GM12878 (cell line): Measurements from ENCODE around the gene KCNK5. TPM values are rescaled to one million over a fixed set of nuclear protein-coding genes. Genes with fewer than 3 reads are reported as not detected.

Experiments used
- ATAC-seq: fragments of 200-7000 bp; cut with Tn5 transposase; 3 replicates; pipeline ENCODE4 v1.9.1; 2020; ENCODE audit warnings: mild to moderate bottlenecking, moderate library complexity
- BruUV-seq: library from RNA; stranded (reverse); fragments of 400-500 nt; replicated peaks from 2 replicates; lab custom pipeline; 2021; lab: Mats Ljungman, UMichigan
- CTCF ChIA-PET: fragments of 300-600 bp; sonication (Branson Sonifier 250); formaldehyde crosslinking; extraction: SDS; loops from one replicate; lab custom pipeline; 2021; ENCODE audit warnings: inconsistent platforms; lab: Yijun Ruan, JAX
- POLR2A ChIA-PET: fragments of 350-600 bp; formaldehyde crosslinking; extraction: SDS; loops from one replicate; lab custom pipeline; 2021; ENCODE audit warnings: inconsistent platforms; lab: Charles Lee
- RAD21 ChIA-PET: fragments of 300-600 bp; sonication (Branson Sonifier 250); formaldehyde crosslinking; loops from one replicate; lab custom pipeline; 2023; ENCODE audit warnings: antibody characterized with exemption; ENCODE audit not compliant: unreplicated experiment; lab: Charles Lee
- SMC1A ChIA-PET: fragments of 300-600 bp; sonication (Branson Sonifier 250); formaldehyde crosslinking; loops from one replicate; lab custom pipeline; 2023; ENCODE audit not compliant: unreplicated experiment, uncharacterized antibody; lab: Charles Lee
- DNase-seq: peaks from one replicate; pipeline ENCODE4 v3.0.0-alpha.2; 2011; ENCODE audit warnings: low read depth, low spot score
- FAIRE-seq: peaks from 3 replicates; lab custom pipeline; 2011; peaks lifted over from hg19 to GRCh38; lab: Jason Lieb, UNC
- H2AFZ ChIP-seq: 2 replicates; pipeline ENCODE4 v1.6.0; 2011; ENCODE audit warnings: low read depth, low read length, control low read depth; ENCODE audit not compliant: control insufficient read depth
- H3K27ac ChIP-seq: 2 replicates; pipeline ENCODE4 v1.5.1; 2011; ENCODE audit warnings: control low read depth; ENCODE audit not compliant: control insufficient read depth, insufficient read depth
- H3K27me3 ChIP-seq, 2 experiments: replicated peaks in 1 of 2; 2 replicates each; pipeline versions ENCODE4 v1.6.0 to v1.6.1; 2011; ENCODE audit warnings: low read length in 1 of 2; ENCODE audit not compliant: control insufficient read depth in 2 of 2, insufficient read depth in 2 of 2
- H3K36me3 ChIP-seq, 2 experiments: 2 replicates each; pipeline ENCODE4 v1.5.1; 2011; ENCODE audit warnings: low read length in 1 of 2; ENCODE audit not compliant: control insufficient read depth in 2 of 2, insufficient read depth in 2 of 2
- H3K4me1 ChIP-seq: 2 replicates; pipeline ENCODE4 v1.6.1; 2011; ENCODE audit warnings: mild to moderate bottlenecking, low read length, moderate library complexity, mixed read lengths; ENCODE audit not compliant: control insufficient read depth, insufficient read depth
- H3K4me2 ChIP-seq: 2 replicates; pipeline ENCODE4 v1.6.0; 2011; ENCODE audit warnings: control low read depth; ENCODE audit not compliant: control insufficient read depth, insufficient read depth
- H3K4me3 ChIP-seq: fragments of 200-600 bp; sonication (generic); 2 replicates; pipeline ENCODE4 v1.5.1; 2016
- H3K79me2 ChIP-seq: 2 replicates; pipeline ENCODE4 v1.6.0; 2011; ENCODE audit warnings: low read length; ENCODE audit not compliant: control insufficient read depth, insufficient read depth
- H3K9ac ChIP-seq: 2 replicates; pipeline ENCODE4 v1.8.0; 2011; ENCODE audit warnings: low read length, control low read depth, mixed read lengths; ENCODE audit not compliant: control insufficient read depth, insufficient read depth
- H3K9me3 ChIP-seq: replicated peaks from 3 replicates; pipeline ENCODE4 v1.5.1; 2011; ENCODE audit warnings: mild to moderate bottlenecking, low read length; ENCODE audit not compliant: control insufficient read depth, insufficient read depth
- H4K20me1 ChIP-seq: 2 replicates; pipeline ENCODE4 v1.6.0; 2011; ENCODE audit not compliant: control insufficient read depth, insufficient read depth
- E2F4 ChIP-seq: IDR thresholded peaks from 2 replicates; pipeline ENCODE4 v1.6.1; 2012; ENCODE audit warnings: low read depth, low read length, improper control_type of control experiment
- EED ChIP-seq: sonication (generic); IDR thresholded peaks from 2 replicates; pipeline ENCODE4 v1.6.1; 2016; ENCODE audit warnings: antibody characterized with exemption, low read depth
- ETV6 ChIP-seq, 2 experiments: fragments of 450-650 bp in 1 of 2; IDR thresholded peaks in 1 of 2; conservative IDR thresholded peaks in 1 of 2; 2 replicates each; pipeline ENCODE4 v1.6.1; 2014; ENCODE audit warnings: antibody characterized with exemption in 1 of 2, borderline replicate concordance in 1 of 2, low read depth in 1 of 2, mild to moderate bottlenecking in 1 of 2, moderate library complexity in 1 of 2
- EZH2 ChIP-seq: IDR thresholded peaks from 2 replicates; pipeline ENCODE4 v1.6.1; 2012; ENCODE audit warnings: low read depth, mild to moderate bottlenecking, control low read depth, inconsistent platforms, low read length, borderline replicate concordance; ENCODE audit not compliant: control insufficient read depth
- HDAC6 ChIP-seq: fragments of 200-600 bp; sonication (generic); IDR thresholded peaks from one replicate; pipeline ENCODE4 v1.8.0; 2017; ENCODE audit warnings: antibody characterized with exemption; ENCODE audit not compliant: unreplicated experiment
- JUNB ChIP-seq: IDR thresholded peaks from 2 replicates; pipeline ENCODE4 v1.6.1; 2016; ENCODE audit warnings: antibody characterized with exemption, mild to moderate bottlenecking
- KAT2A ChIP-seq: conservative IDR thresholded peaks from 2 replicates; pipeline ENCODE4 v1.6.1; 2011; ENCODE audit warnings: low read depth, low read length; ENCODE audit not compliant: control insufficient read depth
- NFYB ChIP-seq: IDR thresholded peaks from 2 replicates; pipeline ENCODE4 v1.6.1; 2011; ENCODE audit warnings: low read depth, mild to moderate bottlenecking, low read length, improper control_type of control experiment, moderate library complexity; ENCODE audit not compliant: insufficient read depth
- RAD51 ChIP-seq: fragments of 450-650 bp; IDR thresholded peaks from 2 replicates; pipeline ENCODE4 v1.6.1; 2016; ENCODE audit warnings: moderate library complexity, mild to moderate bottlenecking, inconsistent platforms
- RELA ChIP-seq: fragments of 450-650 bp; IDR thresholded peaks from 2 replicates; pipeline ENCODE4 v1.8.0; 2014; ENCODE audit warnings: borderline replicate concordance; ENCODE audit not compliant: partially characterized antibody
- SIN3A ChIP-seq: IDR thresholded peaks from 2 replicates; pipeline ENCODE4 v1.6.1; 2012; ENCODE audit warnings: low read depth, low read length, improper control_type of control experiment
- SP1 ChIP-seq: IDR thresholded peaks from one replicate; pipeline ENCODE4 v1.6.1; 2011; ENCODE audit warnings: low read depth, low read length
- TARDBP ChIP-seq: IDR thresholded peaks from 2 replicates; pipeline ENCODE4 v1.6.1; 2016; ENCODE audit warnings: borderline replicate concordance
- WRNIP1 ChIP-seq: IDR thresholded peaks from 2 replicates; pipeline ENCODE4 v1.6.1; 2011; ENCODE audit warnings: low read depth, low read length, improper control_type of control experiment, borderline replicate concordance
- WGBS: methylation state at CpG from one replicate; pipeline ENCODE4 v1.1.6; 2016; ENCODE audit warnings: low lambda C conversion rate; ENCODE audit not compliant: insufficient replicate concordance, insufficient coverage; ENCODE audit errors: missing lambda C conversion rate; 5-methylcytosine and 5-hydroxymethylcytosine counted together
- in situ Hi-C: fragments of 300-500 bp; cut with MboI; formaldehyde crosslinking; loops from 9 replicates; pipeline ENCODE4 v1.14.3; 2018; ENCODE audit warnings: mixed read lengths
- intact Hi-C: fragments of 100-400 bp; cut with micrococcal nuclease; formaldehyde crosslinking; loops from one replicate; pipeline ENCODE4 v1.14.2; 2022; ENCODE audit not compliant: unreplicated experiment
- polyA plus RNA-seq, 11 experiments: library from polyadenylated mRNA; depleted of rRNA in 4 of 11; unstranded in 6 of 11; stranded (reverse) in 5 of 11; fragments of >200 nt; fragmentation: Nextera tagmentation in 4 of 11; fragmentation: Illumina TruSeq in 1 of 11; extraction: Ambion mirVana in 4 of 11; extraction: Trizol in 1 of 11; gene quantifications; 1 replicate in 1 of 11; 2 replicates in 10 of 11; pipeline versions ENCODE4 v1.2.1 to v1.2.3, GENCODE V29; 2011 to 2016; ENCODE audit warnings: inconsistent platforms in 2 of 11, missing spikeins in 2 of 11, low read depth in 1 of 11
- total RNA-seq, 4 experiments: library from RNA; depleted of rRNA in 3 of 4; stranded (reverse); fragments of >200 nt in 3 of 4; fragmentation: Illumina TruSeq in 1 of 4; extraction: Trizol in 1 of 4; gene quantifications; 2 replicates each; pipeline versions ENCODE4 v1.2.1 to v1.2.3, GENCODE V29; 2013 to 2021

KCNK5 gene
- total and polyA plus RNA-seq, 10 of the 15 experiments (the other 5 are each of a cell fraction or from before 2014, with no cell fraction given) = 0.11 to 4.2 (median 2.1) TPM

GRCh38 chr6:39206250-39206721, 23.0 kb downstream of the KCNK5 start:
- Histone ChIP-seq H3K4me2 (no peak overlapping the region), H3K4me3 (no peak overlapping the region), H3K9me3 (no peaks in the 10 kb centered on the region), H3K27me3 (no peaks in the 10 kb centered on the region; a peak in 1 of 4 replicates), H3K79me2 (no peaks in the 10 kb centered on the region), H3K9ac (no peak overlapping the region)
- CTCF ChIA-PET = interaction anchor here (0.9 to 1.7 kb wide), 2 partner anchors 11 to 14 kb away, joined by 3 to 4 read pairs; no protein-coding TSS in a partner anchor
- 65% methylated on average over 10 of the region's 10 CpGs for WGBS
- intact Hi-C loops = no loop called here
- no TSS peak for BruUV-seq
- TF ChIP-seq EZH2 (no peak), KAT2A (no peak), NFYB (no peak), E2F4 (no peak), WRNIP1 (no peak), JUNB (no peak), SP1 (no peak), EED (no peak), TARDBP (no peak), SIN3A (no peak), HDAC6 (no peak), RELA (no peak), RAD51 (no peak), ETV6 (conservative IDR thresholded peaks at IDR 0.05 in 1 of 2, IDR thresholded peaks at IDR 0.05 in 1 of 2; ENCODE audit: borderline replicate concordance in 1 of 2, low read depth in 1 of 2) (no peak)
- TF ChIP-seq, all 136 proteins: peak for 0
- H3K4me1 ChIP-seq = peaks cover 7% of the 10 kb centered on the region
- no peaks in the 10 kb centered on the region for H3K36me3 ChIP-seq
- in situ Hi-C loops = no loop called here
- no peak overlapping the region; the same call in 1 of the 2 replicates for H3K27ac ChIP-seq
- ATAC-seq (no peak), DNase-seq (no peak), FAIRE-seq (no peak)
- no peaks in the 10 kb centered on the region for H4K20me1 ChIP-seq
- no peak overlapping the region for H2AFZ ChIP-seq
- ChIA-PET SMC1A (interaction anchor here (0.5 to 2.2 kb wide), 4 partner anchors 8 to 423 kb away, joined by 3 to 8 read pairs (median 4); no protein-coding TSS in a partner anchor), POLR2A (no interaction called here), RAD21 (no interaction called here)
